GM19240 (cell line): ENCODE measurements around the gene OR6B2.

ENCODE experiments used
- DNase-seq: peaks from one replicate; pipeline ENCODE4 v3.0.0; 2011; ENCODE audit warnings: low spot score; ENCODE audit not compliant: insufficient read length

OR6B2 gene

DNA sequence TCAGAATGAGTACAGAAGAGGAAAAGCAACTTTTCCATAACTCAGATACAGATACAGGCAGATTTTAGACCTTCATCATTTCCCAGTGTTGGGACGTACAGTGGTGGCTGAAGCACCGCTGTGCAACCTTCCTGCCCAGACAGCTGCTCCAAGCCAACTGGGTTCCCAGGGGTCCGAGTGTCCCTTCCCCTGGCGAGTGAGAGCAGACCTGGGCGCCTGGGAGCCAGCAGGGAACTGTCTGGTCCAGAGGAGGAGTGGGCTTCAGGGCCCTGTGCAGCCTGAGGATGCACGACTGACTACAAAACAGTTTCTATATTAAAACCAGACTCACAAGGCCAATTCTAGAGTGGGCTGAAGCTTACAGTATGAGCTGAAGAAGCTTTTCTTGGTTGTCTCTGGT is 11.1 kb upstream of the OR6B2 start:
- DNase-seq: no peak

GRCh38 chr2:240037358-240037757 is 7.1 kb upstream of the OR6B2 start:
- DNase-seq: no peak

DNA sequence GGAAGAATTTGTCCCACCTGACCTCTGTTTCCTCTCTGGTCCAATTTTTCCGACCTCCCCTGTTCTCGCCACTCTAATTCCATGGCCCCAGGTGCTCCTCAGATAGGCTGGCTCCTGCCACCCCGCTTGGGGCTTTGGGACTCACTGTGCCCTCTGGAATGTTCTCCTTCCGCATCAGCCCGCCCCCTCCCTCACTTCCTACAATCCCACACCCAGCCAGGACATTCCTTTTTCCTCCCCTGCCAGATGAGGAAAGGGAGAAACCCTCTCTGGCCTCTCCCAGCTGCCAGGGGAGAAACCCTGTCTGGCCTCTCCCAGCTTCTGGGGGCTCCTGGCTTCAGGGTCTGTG is 3.1 kb upstream of the OR6B2 start:
- DNase-seq: no peak

GRCh38 chr2:240032406-240033329 is 2.4 kb upstream of the OR6B2 start:
- DNase-seq: no peak

- peak; percentile 19 for DNase-seq
Measured at GRCh38 chr2:240024766-240025165, 5.5 kb downstream of the OR6B2 start.

GRCh38 chr2:240023792-240024191 is 6.4 kb downstream of the OR6B2 start:
- DNase-seq: no peak

- peak; percentile 50 for DNase-seq
Measured at GRCh38 chr2:240021488-240022104, 8.6 kb downstream of the OR6B2 start.

GRCh38 chr2:240018071-240018750 is 12.0 kb downstream of the OR6B2 start:
- no peak for DNase-seq

- no peak for DNase-seq
Measured at GRCh38 chr2:240014327-240014726, 15.9 kb downstream of the OR6B2 start.

DNA sequence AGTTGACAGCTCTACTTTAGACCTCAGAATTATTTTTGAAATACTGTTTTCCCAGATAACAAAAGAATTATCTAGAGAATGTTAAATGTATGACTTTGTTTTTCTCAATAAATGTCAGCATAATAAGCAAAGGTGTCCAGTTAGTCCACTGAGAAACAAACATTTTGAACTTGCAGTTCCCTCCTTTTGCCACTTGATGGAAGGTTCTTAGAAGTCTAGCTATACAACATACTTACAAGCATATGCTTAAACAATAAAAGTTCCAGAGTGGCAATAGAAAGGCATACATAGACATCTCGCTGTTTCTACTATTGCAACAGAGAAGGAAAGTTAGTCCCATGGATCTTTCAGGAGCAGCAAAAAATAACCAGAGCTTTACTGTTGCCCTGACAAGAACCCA is 16.9 kb downstream of the OR6B2 start:
- no peak for DNase-seq

DNA sequence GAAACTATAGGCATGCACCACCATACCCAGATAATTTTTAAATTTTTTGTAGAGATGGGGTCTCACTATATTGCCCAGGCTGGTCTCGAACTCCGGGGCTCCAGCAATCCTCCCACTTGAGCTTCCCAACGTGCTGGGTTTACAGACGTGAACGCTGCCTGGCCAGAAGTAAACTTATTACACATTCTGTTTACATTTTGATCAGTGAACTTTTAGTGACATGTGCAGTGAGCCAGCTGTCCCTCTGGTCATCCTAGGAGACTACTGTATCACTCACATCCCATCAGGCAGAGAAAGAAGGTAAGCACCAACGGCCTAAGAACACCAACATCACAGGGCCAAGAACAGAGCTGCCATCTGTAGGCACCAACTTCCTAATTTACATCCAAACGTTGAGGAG is 27.2 kb downstream of the OR6B2 start:
- DNase-seq: no peak

GRCh38 chr2:240000671-240001070 is 29.6 kb downstream of the OR6B2 start:
- DNase-seq: no peak

GRCh38 chr2:239997686-239998409 is 32.4 kb downstream of the OR6B2 start:
- no peak for DNase-seq

DNA sequence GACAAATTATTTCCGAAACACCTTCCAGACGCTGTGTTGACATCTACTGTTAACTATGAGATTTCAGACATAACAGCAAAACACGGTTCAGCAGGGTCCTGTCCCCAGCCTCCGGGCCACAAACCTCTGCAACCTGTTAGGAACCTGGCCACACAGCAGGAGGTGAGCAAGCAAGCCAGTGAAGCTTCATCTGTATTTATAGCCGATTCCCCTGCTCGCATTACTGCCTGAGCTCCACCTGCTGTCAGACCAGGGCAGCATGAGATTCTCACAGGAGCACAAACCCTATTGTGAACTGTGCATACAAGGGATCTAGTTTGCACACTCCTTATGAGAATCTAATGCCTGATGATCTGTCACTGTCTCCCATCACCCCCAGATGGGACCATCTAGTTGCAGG is 36.1 kb downstream of the OR6B2 start:
- no peak for DNase-seq

DNA sequence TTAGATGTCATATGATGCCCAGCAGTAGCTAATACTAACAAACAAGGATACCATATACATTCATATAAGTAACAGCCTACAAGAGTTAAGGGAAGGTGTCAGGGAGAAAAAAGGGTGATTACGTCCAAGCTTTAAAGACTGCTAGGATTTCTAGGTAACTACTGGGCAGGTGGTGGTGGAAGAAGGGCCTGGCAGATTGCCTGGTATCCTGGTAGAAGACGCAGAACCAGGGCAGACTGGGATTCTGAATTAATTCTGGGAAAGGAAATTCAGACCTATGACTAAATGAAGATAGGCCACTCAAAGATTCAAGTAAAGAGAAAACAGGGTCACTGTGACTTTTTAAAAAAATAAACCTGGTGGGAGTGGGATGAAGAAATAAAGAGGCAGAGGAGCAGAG is 36.9 kb downstream of the OR6B2 start:
- no peak for DNase-seq

DNA sequence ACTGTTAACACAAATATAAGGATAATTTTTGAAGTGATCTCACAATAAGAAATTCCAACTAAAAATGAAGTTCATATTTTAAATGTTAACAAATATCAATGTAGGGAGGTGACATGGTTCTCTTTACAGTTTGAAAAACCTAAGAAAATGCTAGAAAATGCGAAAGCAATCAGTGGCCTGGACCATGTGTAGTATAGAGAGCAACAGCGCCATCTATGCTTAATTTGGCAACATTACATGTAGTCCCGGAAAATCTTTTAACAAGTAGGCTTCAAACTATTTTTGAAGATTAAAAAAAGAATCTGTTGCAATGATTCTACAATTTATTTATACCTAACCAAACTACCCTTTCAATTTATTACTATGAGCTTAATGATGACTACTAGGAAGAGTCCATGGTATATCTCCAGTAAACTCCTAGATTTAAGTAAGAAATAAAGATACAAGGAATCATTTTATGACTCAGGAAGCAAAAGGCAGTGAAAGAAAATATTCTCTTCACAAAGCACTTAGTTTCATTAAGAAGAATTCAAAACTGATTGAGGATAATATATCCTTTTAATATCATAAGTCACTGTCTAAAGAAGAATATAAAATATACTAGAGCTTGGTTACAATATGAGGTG is 38.4 kb downstream of the OR6B2 start:
- no peak for DNase-seq

DNA sequence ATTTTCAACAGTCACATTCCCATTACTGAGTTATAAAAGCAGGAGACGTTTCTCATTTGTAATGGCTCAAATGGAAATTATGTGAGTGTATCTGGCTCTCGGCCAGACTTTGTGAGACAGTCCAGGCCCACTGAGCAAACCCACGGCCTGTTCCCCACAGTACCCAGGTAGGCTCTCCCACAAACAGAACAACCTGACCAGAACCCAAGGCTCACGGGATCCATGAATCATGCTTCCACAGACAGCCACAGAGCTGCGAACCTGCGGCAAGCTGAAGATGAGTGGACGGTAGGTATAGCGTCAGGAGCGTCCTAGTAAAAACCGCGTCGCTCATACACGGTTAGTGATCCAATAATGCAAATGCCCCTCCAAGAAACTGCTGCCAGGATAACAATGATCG is 39.3 kb downstream of the OR6B2 start:
- DNase-seq: no peak

- no peak for DNase-seq
Measured at GRCh38 chr2:239985356-239985755, 44.9 kb downstream of the OR6B2 start.

DNA sequence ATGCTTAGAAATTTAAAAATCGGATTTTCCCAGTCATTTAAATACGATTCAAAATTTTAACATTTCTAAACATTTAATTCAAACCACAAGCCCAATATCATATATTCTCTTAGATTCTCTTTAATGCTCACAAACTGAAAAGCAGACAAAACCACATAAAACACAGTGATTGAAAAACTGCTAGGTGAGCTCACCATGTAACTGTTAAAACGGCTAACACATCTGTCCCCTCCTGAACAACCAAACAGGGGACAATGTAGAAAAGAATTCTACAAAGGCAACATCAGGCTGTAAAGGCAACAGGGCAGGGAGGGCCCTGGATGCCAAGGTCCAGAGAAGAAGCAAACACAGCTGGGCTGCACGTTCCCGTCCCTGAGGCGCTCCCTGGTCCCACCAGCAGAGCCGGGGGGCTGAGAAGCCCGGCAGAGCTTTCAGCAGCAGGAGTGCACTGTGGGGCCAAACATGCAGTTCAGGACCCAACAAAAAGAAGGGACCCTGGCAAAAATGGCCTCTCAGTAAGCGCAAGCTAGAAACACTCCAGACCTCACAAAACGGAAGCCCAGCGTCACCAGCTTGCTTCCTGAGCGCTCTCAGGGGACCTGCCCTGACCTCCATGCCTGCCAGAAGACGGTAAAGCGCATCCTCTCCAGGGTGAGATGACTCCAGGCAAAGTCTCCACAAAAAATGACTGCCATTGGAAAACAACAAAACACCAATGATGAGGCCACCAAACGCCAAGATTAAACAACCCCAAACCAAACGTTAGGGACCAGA is 45.6 kb downstream of the OR6B2 start:
- no peak for DNase-seq

GRCh38 chr2:239983004-239983778 is 47.0 kb downstream of the OR6B2 start:
- no peak for DNase-seq
